ENCODE data around the gene RBM10.

- no peak for TF ChIP-seq CTCF (IDR thresholded peaks at IDR 0.05)
- no peak for TF ChIP-seq POLR2A (IDR thresholded peaks at IDR 0.05)
- no peak for TF ChIP-seq POLR2AphosphoS5 (IDR thresholded peaks at IDR 0.05)
- TF ChIP-seq EP300 (IDR thresholded peaks at IDR 0.05): no peak
Measured at GRCh38 chrX:47175588-47175980, 30.6 kb downstream of the RBM10 start.

All from suprapubic skin (tissue), 4 donors.